Midbrain (tissue), 1 donor: Measurements from ENCODE around the gene CHTF18.
"Not testable (repeated sequence)": the region's sequence is repeated elsewhere in the genome, so short reads cannot be mapped to it uniquely, and the experiment has no call there.

ENCODE experiments used
- DNase-seq: peaks from one replicate; lab custom pipeline; 2025; lab: John Stamatoyannopoulos, UW

Gene CHTF18

GRCh38 chr16:776298-776697, 12.1 kb upstream of the CHTF18 start:
- not testable (repeated sequence) for DNase-seq

GRCh38 chr16:776824-777223, 11.6 kb upstream of the CHTF18 start:
- DNase-seq = no peak

GRCh38 chr16:777826-778225, 10.6 kb upstream of the CHTF18 start:
- DNase-seq = no peak

DNA sequence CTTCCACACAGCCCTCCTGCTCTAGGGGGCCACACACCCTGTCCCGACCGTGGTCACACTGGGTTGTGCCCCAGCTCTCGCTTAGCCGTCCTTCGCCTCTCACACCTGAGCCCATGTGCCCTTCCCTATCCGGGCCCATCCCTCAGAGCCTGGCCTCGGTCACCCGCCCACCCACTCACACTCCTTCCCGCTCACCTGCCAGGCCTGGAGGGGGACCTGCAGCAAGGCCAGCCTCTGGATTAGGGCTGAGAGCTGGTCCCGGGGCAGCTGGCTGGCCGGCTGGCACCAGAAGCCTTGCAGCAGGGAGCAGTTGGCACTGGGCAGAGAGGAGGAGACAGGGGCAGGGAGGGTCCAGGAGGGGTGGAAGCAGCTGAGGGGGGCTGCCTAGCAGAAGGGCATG, 10.0 kb upstream of the CHTF18 start:
- no peak for DNase-seq

GRCh38 chr16:778909-779527, 9.4 kb upstream of the CHTF18 start:
- DNase-seq = no peak

DNA sequence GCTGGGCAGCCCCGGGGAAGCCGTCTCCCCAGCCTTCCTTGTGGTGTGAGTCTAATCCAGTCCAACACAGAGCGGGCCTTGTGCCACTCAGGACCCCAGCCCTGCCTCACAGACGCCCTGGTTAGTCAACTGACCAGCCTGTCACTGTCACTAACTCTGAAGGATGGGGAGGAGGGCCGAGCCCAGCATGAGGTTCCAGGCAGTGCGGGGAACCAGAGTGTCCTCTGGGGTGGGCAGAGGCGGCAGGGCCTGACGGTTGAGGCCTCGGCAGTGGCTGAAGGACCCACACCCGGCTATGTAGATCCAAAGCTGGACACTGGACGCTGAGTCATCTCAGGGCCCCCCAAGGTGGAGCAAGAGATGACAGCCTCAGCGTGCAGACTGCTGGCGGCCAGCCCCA, 8.9 kb upstream of the CHTF18 start:
- no peak for DNase-seq

GRCh38 chr16:780296-780695, 8.1 kb upstream of the CHTF18 start:
- no peak for DNase-seq

GRCh38 chr16:781346-782010, 6.9 kb upstream of the CHTF18 start:
- DNase-seq = no peak

DNA sequence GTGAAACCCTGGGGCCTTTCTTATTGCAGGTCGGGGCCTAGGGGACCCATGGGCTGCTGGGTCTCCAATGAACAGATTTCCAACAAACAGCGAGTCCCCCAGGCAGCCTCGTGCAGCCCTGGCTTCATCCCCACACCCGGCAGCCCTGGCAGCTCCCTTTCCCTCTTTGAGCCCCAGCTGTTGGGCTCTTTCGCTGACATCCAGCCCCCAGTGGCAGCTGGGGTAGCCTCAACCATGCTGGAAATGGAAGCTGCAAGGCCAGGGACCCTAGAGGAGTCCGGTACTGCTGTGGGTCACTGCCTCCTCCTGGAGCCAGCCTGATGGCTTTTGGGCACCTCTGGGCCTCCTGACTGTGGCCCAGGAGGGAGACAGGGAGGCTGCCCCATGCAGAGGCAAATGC, 6.2 kb upstream of the CHTF18 start:
- no peak for DNase-seq

DNA sequence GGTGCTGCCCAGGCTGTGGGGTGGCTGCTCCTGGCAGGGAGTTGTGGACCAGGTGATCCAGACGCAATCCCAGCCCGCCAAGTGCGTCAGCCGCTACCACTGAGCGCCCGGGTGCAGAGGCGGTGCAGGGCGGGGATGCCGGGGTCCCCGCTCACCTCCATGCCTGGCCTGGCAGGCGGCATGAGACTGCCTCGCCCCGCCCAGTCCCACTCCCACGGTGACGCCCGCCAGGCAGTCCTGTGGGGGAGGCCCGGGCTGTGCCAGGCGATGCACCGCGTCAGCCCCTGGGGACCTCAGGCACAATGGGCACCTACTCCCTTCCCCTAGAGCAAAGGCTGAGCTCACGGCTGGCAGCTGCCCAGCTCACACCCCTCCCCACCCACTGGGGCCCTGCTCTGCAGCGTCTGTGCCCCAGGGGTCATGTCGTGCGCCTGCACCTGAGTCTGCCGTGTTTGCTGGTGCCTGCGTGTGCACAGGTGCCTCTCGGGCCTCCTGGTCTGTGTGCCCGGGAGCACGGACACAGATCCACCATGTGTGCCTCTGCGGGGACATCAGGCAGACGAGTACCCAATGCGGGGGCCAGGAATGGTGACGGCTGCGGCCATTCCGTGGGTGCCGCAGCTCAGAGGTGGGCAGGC, 5.5 kb upstream of the CHTF18 start:
- no peak for DNase-seq

DNA sequence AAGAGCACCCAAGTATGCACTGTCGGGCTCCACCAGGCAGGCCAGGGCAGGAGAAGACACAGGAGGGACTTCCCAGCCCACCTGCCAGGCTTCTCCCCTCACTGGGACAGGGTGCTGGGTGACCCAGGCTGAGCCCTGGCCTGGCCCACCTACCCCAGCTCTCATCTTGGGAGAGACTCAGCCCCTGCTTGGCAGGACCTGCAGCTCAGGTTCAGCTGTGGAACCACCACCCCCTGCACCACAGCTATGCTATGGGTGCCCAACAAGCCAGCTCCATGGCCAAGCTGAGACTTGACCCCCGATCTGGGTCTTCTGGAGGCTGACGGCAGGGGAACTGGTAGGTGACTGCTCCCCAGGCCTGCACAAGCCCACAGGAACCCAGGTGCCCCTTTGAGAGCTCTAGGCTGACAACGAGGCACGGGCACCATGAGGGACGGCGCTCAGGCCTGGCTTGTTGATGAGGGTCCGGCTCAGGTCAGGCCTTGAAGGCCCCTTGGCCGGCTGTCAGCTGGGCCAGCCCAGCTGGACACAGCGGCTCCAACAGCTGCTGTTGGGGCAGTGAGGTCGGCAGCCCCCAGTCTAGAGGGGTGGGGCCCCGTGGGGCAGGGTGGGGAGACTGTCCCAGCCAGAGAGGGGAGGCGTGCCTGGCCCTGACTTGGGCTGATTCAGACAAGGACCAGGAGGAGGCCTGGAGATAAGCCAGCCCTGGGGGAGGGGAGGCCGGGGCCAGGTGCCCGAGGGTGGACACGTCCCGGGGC, 4.8 kb upstream of the CHTF18 start:
- no peak for DNase-seq

DNA sequence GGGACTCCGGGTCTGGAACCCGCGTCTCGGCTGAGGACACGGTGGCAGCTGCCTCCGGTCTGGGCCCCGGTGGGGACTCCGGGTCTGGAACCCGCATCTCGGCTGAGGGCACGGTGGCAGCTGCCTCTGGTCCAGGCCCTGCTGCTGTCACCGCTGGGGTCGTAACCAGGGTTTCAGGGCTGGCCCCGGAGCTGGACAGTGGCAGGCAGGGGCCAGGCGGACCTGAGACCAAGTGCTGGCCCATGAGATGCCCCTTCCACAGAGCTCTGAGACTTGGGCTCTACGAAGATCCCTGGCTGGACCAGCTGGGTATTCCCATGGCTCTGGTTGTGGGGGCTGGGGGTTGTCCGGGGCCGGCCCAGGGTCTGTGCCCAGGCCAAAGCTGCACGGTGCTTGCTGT, 4.0 kb upstream of the CHTF18 start:
- DNase-seq = no peak

GRCh38 chr16:785563-786535, 2.6 kb upstream of the CHTF18 start:
- DNase-seq = peak; percentile 54

DNA sequence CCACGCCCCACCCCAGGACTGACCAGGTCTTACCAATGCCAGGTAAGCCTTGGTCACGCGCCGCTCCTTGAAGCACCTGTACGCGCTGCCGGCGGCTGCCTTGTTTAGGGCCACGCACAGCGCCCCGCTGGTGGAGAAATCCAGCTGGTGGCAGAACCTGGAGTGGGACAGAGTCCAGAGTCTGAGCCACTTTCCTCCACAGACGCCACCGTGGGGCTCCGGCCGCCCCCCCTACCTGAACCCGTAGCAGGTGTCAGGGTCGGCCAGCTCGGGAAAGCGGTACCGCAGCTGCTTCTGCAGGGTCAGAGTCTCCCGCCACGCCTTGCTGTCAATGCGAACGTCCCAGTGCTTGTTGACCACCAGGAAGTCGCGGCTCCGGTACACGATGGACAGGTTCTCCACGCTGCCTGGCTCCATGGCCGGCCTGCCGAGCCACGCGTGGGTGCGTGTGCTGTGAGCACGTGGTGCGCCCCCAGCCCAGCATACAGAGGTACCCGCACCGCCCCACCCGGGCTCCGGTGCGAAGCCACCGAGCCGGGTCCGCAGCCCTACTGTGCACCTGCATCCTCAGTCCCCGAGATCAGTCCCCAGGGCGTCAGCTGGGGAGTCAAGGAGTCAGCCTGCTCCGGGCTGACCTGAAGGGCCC, 976 bp upstream of the CHTF18 start:
- DNase-seq = no peak

DNA sequence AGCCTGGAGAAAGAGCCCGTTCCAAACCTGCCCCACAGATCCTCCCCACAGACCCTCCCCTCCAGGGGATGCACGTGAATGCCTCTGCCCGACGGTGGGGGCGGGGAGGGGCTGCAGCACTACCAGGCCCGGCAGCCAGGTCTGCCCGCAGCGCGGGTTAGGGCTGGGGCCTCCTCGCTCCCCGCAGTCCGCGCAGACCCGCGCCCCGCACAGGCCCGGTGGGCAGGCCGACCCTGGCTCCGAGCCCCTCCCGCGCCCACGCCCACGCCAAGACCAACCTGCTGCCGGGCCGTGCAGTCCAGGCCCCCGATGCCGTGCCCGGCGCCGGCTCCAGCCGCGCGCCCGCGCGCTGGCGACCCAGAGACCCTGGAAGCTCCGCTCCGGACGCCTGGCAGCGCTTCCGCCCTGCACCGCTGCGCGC, 432 bp upstream of the CHTF18 start, which contains the start of gene RPUSD1:
TSS of gene RPUSD1 (minus strand) at position 404 of the 421 bp plus-strand sequence. CDS start 644 bp downstream, outside the sequence.
- no peak for DNase-seq

- DNase-seq = no peak
Measured at GRCh38 chr16:789191-789850, 901 bp downstream of the CHTF18 start.

DNA sequence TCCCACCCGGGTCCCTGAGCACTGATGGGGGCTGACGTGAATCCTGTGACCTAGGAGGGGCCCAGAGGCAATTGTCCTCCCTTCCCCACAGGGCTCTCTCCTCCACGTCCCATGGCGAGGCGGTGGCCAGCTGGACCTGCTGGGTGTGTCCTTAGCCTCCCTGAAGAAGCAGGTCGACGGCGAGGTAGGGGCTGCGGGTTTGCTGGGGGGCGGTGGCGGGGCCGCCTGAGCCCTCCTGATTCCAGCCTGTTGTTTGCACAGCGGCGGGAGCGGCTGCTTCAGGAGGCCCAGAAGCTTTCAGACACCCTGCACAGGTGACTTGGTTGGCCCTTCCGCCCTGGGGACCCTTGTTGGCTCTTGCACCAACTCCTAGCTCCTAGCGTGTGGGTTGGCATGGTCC, 1.7 kb downstream of the CHTF18 start:
- no peak for DNase-seq

- no peak for DNase-seq
Measured at GRCh38 chr16:791131-791530, 2.7 kb downstream of the CHTF18 start.

- no peak for DNase-seq
Measured at GRCh38 chr16:792221-792995, 4.0 kb downstream of the CHTF18 start.

DNA sequence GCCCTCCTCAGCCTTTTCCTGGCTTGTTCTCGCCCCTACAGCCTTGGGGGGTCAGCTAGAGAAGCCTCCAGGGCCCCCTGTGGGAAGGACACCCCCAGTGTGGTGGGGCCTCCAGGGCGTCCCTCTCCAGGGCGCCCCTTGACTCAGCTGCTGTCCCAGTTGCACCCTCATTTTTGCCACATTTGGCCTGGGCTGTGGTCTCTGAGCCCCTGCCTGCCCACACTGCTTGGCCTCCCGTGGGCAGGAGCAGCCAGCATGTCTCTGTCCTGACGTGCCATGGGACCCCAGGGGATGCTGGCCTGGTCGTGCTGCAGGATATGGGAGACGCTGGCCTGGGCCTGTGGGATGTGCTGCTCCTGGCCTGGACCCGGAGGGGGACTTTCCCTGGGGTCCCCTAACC, 5.0 kb downstream of the CHTF18 start:
- no peak for DNase-seq
